ENCODE results near the gene CAMTA1.

Gene CAMTA1

DNA sequence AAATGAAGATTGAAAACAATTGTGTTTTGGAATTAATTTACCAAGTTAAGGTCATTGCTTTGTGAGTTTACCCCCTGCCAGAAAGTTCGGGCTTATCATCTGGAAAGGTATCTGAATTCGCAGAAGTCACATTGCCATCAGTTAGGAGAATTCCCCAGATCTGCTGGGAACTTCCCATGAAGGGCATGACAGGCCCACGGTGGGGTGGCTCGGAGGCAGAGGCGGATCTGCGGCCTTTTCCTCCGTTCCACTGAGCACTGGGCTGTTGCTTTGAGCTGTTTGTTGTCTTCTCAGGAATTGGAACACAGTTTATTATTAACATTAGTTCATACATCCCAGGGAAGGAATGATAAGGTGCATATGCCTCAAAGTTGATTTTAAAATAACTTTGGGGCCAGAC lies 320.0 kb downstream of the CAMTA1 start:
- no peak for DNase-seq (ENCODE audit: low read depth in 3 of 3)

DNA sequence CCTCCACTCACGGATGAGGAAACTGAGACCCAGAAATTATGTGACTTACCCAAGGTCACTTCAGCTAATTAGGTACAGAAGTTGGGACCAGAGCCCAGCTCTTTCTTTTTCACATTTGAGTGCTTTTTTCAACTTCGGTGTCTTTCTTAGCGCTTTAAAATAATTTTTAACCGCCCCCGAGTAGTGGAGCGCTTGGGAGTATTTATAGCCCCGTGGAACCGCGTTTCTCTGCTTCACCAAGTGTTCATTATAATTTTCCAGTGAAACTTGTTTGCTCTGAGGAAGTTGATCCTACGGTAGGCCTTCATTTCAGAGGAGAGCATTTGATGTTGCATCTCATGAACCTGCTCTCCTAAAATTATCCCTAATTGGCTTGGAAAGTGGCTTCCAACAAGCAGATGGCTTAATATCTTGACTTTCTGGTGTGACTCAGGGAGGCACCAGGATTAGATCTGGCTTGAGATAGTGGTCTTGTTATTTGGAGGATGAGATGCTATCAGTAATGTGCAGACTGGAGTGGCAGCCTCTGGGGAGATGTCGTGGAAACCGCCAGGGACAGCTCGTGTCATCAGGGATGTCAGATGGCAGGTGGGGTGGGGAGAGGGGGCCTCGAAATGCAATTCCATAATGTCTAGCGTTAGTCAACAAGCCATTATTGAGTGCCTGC lies 321.3 kb downstream of the CAMTA1 start:
- DNase-seq (ENCODE audit: low read depth in 3 of 3) = no peak

DNA sequence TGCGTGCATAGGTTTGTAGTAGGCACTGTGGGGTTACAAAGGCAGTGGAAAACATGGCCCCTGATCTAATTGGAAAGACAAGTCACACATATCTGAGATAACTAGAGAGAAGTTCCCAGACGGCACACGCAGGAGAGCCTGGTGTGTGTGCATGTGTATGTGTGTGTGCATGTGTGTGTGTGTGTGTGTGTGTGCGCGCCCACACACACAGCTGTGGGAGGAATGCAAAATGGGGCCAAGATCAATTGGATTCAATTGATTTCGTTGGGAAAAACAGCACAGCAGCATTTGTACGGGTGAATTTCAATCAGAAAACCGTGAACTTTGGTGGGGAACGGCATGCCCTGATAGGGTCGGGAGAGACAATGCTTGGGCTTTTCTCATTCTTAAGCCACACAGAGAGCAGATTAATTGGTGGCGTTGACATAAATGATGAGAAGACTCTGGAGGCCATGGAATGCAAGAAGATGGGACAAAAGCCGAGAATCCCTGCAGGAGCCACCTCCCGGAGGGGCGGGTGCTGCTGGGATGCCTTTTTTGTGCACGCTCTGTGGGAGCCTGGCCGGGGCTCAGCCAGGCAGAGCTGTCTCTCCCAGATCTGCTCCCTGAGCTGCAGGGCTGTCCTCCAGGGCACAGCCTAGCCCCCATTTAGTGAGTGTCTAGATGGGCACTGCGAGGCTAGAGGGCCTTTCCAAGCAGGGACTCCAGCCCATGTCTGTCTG lies 322.0 kb downstream of the CAMTA1 start:
- DNase-seq (ENCODE audit: low read depth in 3 of 3) = no peak

DNA sequence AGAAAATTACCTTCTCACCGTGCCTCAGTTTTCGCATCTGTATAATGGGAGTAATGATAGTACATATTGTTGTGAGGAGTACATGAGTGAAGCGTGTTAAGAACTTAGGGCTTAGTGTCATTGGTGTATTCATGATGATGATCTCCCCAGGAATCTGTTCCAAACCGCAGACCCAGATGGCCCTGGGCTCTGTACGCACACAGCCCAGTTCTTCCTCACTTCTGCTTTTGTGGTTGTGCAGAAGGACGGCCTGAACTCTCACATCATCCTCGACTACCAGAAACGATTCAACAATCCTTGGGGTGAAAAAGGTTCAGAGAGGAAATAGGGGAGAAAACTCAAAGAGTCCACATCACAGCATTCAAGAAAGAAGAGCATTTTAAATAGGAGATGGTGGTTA lies 323.0 kb downstream of the CAMTA1 start:
- DNase-seq (ENCODE audit: low read depth in 3 of 3) = no peak

DNA sequence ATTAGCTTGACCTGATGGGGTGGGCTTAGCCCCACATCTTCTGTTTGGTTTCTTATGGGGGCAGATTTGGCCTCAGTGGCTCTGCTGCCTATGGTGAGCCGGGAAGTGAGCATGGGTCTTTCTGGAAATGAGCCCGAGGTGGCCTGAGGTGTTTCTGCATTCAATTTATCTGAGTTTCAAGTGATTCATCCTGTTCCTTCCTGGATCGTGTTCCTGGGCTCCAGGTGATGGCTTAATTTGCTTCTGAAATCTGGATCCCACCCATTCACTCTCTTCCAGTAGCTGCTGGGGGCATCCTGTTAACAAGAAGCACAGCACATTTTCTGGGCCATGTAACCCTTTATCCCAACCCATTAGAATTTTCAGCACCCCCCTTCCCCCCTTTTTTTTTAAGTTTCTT lies 324.6 kb downstream of the CAMTA1 start:
- DNase-seq (ENCODE audit: low read depth in 3 of 3) = no peak

DNA sequence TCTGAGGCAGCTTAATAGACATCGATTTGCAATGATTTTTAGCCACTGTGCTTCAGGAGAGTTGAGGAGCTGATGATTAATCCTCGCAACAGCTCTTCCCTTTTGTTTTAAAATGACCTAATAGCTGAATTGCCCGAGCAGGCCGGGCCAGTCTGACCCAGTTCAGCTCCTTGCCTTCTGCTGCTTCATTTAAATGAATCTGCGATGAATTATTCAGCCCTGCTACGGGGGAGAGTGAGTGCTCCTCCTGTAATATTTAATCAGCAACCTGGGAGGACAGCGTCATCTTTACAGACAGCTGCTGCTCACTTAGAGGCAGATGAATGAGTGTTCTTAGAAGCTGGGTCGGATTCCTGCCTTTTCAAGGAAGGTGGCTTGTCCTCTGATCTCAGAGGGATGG lies 325.1 kb downstream of the CAMTA1 start:
- DNase-seq (ENCODE audit: low read depth in 3 of 3) = no peak

DNA sequence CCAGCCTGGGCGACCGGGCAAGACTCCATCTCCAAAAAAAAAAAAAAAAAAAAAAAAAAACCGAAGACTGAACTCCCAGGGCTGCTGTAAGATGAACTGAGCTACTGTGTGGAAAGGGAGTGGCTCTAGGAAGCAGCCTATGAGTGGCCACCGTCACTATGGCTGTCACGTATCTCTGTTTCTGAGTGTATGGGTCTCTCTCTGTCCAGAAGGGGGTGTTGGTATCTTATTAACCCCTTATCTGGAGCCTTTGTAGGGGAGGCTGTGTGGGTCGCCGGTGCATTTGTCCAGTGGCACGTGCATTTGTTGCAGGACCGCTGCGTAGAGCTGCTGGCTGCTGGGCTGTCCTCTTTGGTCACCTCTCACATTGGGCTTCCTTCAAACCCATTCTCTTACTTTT lies 326.6 kb downstream of the CAMTA1 start:
- DNase-seq (ENCODE audit: low read depth in 3 of 3) = no peak

DNA sequence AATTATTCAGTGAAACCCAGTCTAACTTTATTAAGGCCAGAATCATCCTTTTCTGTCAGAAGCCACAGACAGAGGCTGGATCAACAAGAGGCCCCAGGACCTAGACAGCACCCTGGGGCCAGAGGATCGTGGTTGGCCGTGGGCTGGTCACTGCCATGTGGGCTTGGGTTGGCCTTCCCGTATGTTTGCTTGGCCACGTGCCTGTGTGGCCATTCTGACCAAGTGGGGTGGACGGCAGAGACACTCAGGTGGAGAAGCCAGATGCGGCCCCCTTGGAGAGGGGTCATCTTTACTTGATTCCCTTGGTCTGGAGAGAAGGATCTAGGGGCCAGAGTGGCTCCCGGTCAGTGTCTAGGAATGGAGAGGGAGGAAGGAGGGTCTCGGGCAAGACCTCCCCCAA lies 327.9 kb downstream of the CAMTA1 start:
- no peak for DNase-seq (ENCODE audit: low read depth in 3 of 3)

DNA sequence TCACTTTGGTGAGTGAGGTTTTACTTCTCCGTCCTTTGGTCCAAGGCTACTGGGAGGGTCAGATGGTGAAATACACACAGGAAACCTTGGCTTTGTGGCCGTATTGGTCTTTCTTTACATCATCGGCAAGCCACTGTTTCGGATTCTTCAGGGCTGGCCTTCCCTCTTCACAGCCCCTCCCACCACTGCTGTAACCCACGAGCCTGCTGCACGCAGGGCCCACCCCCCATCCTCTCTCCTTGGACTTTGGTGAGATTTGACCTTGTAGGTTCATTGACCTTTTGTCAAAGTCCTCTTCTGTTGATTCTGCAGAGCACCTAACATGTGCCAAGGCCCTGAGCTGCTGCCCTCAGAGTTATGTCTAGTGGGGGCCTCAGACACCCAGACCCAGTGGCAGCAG lies 328.6 kb downstream of the CAMTA1 start:
- no peak for DNase-seq (ENCODE audit: low read depth in 3 of 3)

DNA sequence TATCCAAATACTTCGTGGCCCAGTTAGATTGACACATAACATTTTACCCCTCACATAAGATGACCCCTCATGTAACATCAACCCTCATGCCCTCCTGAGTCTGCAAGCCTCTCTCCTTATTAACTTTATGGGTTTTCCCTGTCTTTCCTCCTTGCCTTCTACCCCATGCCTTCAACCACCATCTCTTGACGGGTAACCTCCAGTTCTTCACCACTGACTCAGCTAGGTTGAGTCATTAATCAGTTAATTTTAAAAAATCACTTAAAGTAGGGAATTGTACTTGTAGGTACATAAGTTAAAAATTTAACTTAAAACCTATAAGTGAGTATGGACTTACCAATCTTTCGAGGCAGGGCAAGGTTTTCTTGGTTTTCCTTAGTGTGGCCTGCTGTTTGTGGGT lies 330.7 kb downstream of the CAMTA1 start:
- no peak for DNase-seq (ENCODE audit: low read depth in 3 of 3)

DNA sequence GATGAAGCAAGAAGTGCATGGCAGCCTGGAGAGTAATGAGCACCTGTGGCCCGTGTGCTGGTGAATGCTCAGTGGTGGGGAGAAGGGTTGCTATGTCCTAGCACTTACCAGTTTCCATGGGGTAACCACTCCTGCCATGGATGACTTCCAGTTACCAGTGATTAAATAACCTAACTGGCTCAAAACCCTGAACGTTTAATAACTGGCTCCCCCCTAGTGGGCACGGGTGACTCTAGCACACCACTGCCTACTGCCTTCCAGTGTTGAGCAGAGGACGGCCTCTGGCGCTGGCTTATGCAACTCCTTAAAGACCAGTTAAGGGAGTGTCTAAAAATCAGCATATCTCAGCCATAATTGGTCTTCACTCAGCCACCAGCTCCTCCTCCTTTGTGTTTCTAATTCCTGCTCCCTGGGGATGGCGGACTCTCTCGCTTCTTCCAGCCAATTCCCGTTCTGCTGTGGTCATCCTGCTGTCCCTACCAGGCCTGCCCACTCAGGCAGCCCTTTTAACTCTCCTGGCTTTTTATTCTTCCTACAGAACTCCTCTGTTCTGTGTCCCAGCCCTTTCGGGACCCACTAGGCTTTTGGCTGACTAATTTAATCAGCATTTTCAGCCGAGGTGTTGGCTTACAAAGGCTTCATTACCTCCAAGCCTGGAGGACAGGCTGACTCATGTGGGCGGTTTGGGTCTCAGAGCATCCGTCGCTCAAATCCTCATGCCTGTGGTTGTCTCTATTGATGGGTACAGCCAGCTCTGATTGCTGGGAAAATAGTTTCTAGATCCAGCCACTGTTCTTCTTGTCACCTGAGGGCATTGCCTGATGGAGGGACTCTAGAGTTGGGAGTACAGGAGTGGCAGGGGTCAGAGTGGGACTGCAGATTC lies 332.4 kb downstream of the CAMTA1 start:
- no peak for DNase-seq (ENCODE audit: low read depth in 3 of 3)

DNA sequence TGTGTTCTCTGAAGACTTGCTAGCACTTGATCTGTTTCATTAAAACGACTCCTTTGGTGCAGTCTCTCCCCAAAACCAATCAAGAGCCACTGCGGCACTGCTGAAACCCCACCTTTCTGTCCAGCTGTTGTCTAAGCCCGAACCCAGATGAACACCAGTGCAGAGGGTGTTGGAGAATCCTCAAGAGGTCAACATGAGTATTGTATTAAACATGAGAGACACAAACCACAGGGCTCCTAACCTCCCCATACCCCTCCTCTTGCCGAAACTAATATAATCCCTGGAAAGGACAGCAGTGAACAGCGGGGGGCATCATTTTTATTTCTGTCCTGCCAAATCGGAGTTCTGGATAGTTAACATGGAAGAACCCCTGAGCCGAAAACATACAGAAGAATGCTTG lies 333.9 kb downstream of the CAMTA1 start:
- DNase-seq (ENCODE audit: low read depth in 3 of 3) = no peak

DNA sequence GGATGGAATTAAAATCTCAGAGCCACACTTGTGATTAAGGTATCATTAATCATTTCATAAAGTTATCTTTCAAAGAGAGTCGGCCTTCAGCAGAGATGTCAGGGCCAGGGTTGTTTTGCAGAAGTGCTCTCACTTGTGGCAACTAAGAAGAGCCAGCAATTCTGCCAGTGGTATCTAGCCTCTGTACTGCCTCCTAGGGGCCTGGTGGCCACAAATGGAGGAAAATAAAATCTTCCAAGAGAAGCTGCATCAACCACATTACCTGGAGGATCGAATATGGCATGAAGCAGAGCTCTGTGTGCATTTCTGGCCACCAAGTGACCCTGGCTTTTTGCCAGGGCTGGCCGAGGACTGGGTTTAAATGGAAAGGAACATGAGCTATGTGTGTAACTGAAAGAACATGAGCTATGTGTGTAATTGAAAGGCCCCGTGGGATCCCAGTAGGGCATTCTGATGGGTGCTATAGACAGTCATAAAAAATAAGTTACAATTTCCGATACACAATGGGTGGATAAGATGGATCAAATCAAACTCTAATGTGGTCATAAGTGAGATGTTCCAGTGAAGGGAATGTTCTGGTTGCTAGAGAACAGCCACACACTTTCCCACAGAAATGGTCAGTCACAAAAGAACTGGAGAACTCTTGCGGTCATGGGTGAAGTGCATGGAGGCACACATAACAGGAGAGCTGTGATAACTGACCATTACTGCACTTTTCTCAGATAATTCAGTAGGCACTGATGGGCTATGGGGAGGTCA lies 335.8 kb downstream of the CAMTA1 start:
- DNase-seq (ENCODE audit: low read depth in 3 of 3) = no peak

DNA sequence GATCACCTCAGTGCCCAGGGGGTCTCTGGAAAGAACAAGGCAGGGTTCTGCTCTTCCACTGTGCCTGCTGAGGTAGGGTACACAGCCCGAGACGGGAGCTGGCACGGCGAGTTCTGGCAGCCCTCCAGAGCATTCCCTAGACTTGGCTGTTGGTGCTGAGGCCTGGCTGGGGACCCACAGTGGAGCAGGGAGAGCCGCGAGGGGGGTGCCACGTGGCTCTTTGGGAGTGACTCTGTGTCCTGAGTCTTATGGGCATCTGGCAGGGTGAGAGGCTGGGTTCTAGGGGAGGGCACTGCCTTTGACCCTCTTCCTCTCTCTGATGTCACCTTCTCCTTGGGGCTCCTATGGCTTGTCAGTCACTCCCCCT lies 336.4 kb downstream of the CAMTA1 start:
- DNase-seq (ENCODE audit: low read depth in 3 of 3) = no peak

DNA sequence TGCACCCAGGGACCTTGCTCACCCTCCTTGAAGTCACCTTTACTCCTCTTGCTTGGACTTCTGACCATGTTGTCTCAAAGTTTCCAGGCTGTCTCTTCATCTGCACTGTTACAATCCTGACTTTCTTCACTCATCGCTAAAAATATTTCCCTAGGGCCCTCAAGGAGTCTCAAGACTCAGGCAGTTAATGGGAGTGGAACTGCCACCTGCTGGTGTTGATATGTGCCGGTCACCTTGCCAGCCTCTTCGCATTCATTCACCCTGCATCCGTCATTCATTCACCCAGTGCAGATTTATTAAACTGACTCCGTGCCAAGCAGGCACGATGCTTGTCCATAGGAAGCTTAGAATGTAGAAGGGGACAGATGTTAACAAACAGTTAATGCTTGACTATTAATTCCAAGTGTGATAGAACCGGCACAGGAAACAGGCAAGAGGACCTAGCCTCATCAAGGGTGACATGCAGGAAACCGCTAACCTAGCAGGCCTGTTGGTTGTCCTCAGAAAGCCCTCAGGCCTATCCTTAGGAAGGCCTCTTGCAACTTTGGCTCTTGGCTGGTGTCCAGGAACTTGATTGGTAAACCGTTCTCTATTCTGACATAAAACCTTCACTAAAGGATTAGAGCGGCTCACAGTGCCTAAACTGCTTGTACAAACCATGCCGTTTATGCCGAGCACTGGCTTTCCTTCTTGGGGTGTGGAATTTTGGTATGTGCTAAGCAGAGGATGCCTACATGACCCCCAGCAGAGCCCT lies 342.2 kb downstream of the CAMTA1 start:
- DNase-seq (ENCODE audit: low read depth in 3 of 3) = no peak

DNA sequence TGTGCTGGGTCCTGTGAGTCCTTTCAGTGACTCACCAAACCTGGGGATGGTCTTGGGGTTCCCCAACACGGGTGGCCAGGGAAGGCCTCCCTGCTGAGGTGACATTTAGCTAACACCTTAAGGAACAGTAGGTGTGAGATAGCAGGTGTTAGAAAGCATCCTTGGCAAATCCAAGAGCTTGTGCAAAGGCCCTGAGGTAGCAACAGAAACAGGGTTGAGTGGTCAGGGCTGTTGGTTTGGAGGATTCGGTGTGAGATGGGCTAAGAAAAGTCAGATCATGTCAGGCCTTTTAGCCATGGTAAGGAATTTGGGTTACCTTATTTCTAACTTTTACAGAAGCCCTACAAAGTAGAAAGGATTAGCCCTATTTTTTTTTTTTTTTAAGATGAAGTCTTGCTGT lies 343.0 kb downstream of the CAMTA1 start:
- no peak for DNase-seq (ENCODE audit: low read depth in 3 of 3)

DNA sequence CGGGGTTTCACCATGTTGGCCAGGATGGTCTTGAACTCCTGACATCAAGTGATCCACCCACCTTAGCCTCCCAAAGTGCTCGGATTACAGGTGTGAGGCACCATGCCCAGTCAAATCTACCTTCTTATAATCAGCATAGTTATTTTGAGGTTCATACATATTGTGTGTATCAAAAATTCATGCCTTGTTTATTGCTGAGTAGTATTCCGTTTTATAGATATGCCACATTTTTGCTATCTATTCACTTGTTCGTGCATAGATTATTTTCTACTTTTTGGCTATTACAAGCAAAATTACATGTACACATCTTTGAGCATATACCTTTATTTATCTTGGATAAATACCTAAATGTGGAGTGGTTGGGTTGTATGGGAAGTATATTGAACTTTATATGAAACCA lies 344.9 kb downstream of the CAMTA1 start:
- no peak for DNase-seq (ENCODE audit: low read depth in 3 of 3)

DNA sequence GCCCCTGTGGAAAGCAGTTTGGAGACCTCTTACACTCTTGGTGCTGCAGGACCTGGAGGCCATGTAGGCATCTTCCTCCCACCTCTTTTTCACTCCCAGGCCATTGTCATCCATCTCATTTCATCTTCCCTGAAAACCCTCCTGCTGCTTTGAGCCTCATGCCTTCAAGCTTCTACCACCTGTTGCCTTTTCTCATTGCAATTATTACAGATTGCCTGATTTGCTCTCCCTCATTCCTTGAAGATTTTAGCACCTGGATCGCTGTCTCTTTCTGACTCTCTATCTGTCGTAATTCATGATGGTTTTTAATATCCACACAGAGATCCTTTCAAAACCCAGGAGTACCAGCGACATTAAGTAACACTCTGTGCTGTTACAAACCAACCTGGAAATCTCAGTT lies 350.2 kb downstream of the CAMTA1 start:
- DNase-seq (ENCODE audit: low read depth in 3 of 3) = no peak

DNA sequence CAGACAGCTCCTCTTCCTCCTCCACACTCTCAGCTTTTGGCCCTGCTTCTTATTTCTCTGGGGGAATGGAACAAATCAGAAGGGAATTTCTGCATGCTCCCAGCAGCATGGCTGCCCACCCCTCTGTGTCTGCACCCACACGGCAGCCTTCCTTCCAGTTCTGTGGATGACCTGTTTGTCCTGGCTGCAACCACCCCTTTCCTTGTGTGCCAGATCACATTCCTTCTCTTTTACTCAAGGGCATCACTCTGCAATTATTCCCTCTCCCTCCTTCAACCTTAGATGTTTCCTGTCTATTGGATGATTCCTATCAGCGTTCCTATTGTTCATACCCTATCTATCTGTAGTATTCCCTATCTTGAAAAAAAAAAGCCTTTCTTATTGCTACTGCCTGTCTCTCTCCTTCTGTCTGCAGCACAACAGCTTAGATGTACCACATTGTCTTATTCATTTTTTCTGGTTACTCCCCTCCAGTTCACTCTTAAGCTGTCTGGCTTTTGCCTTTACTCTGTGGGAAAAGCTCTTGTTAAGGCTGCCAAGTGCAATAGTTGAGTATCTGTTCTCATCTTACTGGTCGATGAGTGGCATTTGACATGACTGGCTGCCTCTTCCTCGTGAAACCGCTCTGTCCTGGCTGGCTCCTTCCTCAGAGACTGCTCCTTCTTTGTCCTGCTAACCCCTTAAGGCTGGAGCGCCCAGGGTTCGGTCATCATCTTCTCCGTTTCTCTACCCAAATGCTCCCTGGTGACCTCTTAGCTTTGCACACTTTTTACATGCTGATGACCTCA lies 351.1 kb downstream of the CAMTA1 start:
- DNase-seq (ENCODE audit: low read depth in 3 of 3) = no peak

DNA sequence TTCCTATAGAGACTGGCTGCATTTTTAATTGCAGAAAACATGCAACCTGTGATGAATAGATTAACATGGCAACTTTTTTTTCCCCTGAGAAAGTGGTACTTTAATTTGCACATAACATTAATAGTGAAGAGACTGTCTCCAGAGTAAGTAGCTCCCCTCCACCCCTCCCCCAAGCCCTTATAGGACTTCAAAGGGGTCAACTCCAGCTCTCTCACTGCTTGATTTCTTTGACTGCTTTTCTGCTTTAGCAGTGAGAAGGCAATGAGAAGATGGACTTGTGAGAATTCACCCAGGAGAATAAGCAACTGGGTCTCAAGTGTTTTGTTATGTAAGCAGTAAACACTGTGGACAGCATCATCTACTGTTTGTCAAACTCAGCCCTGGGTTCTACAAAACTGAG lies 355.0 kb downstream of the CAMTA1 start:
- DNase-seq (ENCODE audit: low read depth in 3 of 3) = no peak

DNA sequence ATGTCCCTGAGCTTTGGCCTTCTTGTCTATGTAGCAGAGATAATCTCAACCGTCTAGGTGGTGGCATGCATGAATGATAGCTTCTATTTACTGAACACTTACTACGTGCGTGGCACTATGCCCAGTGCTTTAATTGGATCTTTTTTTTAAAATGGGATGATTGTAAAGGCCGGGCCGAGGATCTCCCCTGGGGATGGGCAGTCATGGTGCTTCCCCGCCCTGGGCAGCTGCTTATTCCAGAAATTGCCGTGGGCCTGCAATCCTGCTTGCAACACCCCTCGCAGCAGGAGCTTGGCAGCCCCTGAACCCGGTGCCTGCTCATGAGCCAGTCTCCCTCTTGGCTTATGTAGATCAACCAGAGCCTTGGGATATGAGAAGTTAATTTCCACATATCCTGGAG lies 360.7 kb downstream of the CAMTA1 start:
- DNase-seq (ENCODE audit: low read depth in 3 of 3) = no peak

Measured in stimulated activated CD4-positive, alpha-beta T cell treated with anti-CD3 and anti-CD28 coated beads, TNF-alpha, amount 100 ng/mL, for 48 hours (primary cell).